ENCODE measurements around the gene PLXNB1.

DNA sequence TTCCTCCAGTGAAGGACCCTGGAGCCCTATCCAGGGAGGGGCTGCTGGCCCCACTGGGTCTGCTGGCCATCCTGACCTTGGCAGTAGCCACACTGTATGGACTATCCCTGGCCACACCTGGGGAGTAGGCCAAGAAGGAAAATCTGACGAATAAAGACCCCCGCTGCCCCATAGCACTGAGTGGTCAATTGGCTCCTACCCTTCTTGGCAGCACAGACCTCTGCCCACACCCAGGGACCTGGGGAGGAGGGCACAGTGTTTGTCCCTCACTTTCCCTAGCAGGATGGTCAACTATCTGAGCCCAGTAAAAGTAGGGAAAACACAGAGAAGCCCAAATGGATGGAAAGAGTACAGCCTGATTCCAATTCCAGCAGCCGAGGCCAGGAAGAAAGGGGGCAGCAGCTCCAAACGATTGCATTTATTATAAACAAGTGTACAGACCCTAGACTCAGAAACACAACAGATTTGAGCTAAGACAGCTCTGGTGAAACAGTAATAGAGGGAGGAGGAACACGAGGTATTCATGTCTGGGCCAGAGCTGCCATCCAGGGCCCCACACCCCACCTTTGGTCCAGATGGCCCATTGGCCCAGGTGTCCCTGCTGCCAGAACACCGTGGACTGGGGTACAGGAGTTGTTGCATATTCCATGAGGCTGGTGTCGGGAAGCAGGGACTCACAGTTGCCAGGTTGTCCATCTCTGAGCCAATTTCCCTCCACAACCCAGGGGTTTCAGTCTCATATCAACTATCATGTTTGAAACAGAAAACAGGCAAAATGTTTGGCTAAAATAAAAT lies 37.8 kb upstream of the PLXNB1 start:
- no peak for TF ChIP-seq CBFB (IDR thresholded peaks at IDR 0.05; ENCODE audit: low read depth)
- TF ChIP-seq, protein P1, sequence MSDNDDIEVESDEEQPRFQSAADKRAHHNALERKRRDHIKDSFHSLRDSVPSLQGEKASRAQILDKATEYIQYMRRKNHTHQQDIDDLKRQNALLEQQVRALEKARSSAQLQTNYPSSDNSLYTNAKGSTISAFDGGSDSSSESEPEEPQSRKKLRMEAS (IDR thresholded peaks at IDR 0.05; ENCODE audit: low read depth, low read length): no peak
